OCI-LY7 (cell line): ENCODE data around the gene RSAD1. TPM values are rescaled to one million over a fixed set of nuclear protein-coding genes. Genes with fewer than 3 reads are reported as not detected.

Source experiments
- BruUV-seq: library from RNA; stranded (reverse); fragments of 400-500 nt; replicated peaks from 2 replicates; lab custom pipeline; 2021; lab: Mats Ljungman, UMichigan
- CTCF ChIA-PET: fragments of 300-600 bp; sonication (Branson Sonifier 250); formaldehyde crosslinking; loops from one replicate; lab custom pipeline; 2022; ENCODE audit warnings: antibody characterized with exemption; ENCODE audit not compliant: unreplicated experiment; lab: Charles Lee
- POLR2A ChIA-PET: fragments of 300-600 bp; sonication (Branson Sonifier 250); formaldehyde crosslinking; loops from one replicate; lab custom pipeline; 2022; ENCODE audit warnings: antibody characterized with exemption; lab: Charles Lee
- DNase-seq: peaks from one replicate; pipeline ENCODE4 v3.0.0-alpha.2; 2015; ENCODE audit warnings: low spot score
- H2AFZ ChIP-seq: fragments of 200-600 bp; sonication (generic), shearing (Covaris generic); 2 replicates; pipeline ENCODE4 v1.6.1; 2014; ENCODE audit warnings: mild to moderate bottlenecking, antibody characterized with exemption, low read length, moderate library complexity
- H3K27ac ChIP-seq: fragments of 200-600 bp; sonication (generic); 2 replicates; pipeline ENCODE4 v1.5.1; 2014; ENCODE audit warnings: mixed run types, low read depth, mild to moderate bottlenecking, moderate library complexity, low read length, inconsistent platforms; ENCODE audit not compliant: poor library complexity, severe bottlenecking
- H3K36me3 ChIP-seq: fragments of 200-600 bp; sonication (generic); 2 replicates; pipeline ENCODE4 v1.6.1; 2014; ENCODE audit warnings: mild to moderate bottlenecking, antibody characterized with exemption, low read length, moderate library complexity, mixed read lengths; ENCODE audit not compliant: insufficient read depth
- H3K4me1 ChIP-seq: fragments of 200-600 bp; sonication (generic); 2 replicates; pipeline ENCODE4 v1.5.1; 2014; ENCODE audit warnings: mild to moderate bottlenecking, low read length; ENCODE audit not compliant: insufficient read depth, poor library complexity, severe bottlenecking
- H3K4me2 ChIP-seq: fragments of 200-600 bp; sonication (generic); 2 replicates; pipeline ENCODE4 v1.6.1; 2014; ENCODE audit warnings: mild to moderate bottlenecking, low read length
- H3K4me3 ChIP-seq: fragments of 200-600 bp; sonication (generic); 2 replicates; pipeline ENCODE4 v1.5.1; 2014; ENCODE audit warnings: mild to moderate bottlenecking, low read depth, low read length; ENCODE audit not compliant: poor library complexity, severe bottlenecking
- H3K79me2 ChIP-seq: fragments of 200-600 bp; sonication (generic); 2 replicates; pipeline ENCODE4 v1.6.1; 2016; ENCODE audit warnings: low read depth, mild to moderate bottlenecking, low read length, moderate library complexity, mixed read lengths; ENCODE audit not compliant: insufficient read depth
- H3K9me2 ChIP-seq: fragments of 200-600 bp; sonication (generic); 2 replicates; pipeline ENCODE4 v1.6.1; 2016; ENCODE audit warnings: mild to moderate bottlenecking, low read length, mixed read lengths; ENCODE audit not compliant: insufficient read depth
- H3K9me3 ChIP-seq: fragments of 200-600 bp; sonication (generic); 2 replicates; pipeline ENCODE4 v1.6.1; 2014; ENCODE audit warnings: mild to moderate bottlenecking, mixed run types, low read length, mixed read lengths
- H4K20me1 ChIP-seq: fragments of 200-600 bp; sonication (generic); 2 replicates; pipeline ENCODE4 v1.6.1; 2014; ENCODE audit warnings: mild to moderate bottlenecking, antibody characterized with exemption, low read length, moderate library complexity, mixed read lengths; ENCODE audit not compliant: insufficient read depth
- EZH2phosphoT487 ChIP-seq: fragments of 200-600 bp; sonication (generic); IDR thresholded peaks from 2 replicates; pipeline ENCODE4 v1.6.1; 2018; ENCODE audit warnings: low read depth, borderline replicate concordance, mild to moderate bottlenecking, mixed run types, antibody characterized with exemption, low read length, moderate library complexity, mixed read lengths
- intact Hi-C: fragments of 100-400 bp; cut with micrococcal nuclease; formaldehyde crosslinking; loops from one replicate; pipeline ENCODE4 v1.10.0; 2022; ENCODE audit not compliant: unreplicated experiment
- total RNA-seq, 2 experiments: library from RNA; depleted of rRNA in 1 of 2; stranded (reverse); fragments of >200 nt in 1 of 2; shearing (Covaris generic) in 1 of 2; gene quantifications; 2 replicates each; pipeline ENCODE4 v1.2.3, GENCODE V29; 2014 to 2022
- TF ChIP-seq, protein P1 (sequence below): fragments of 200-600 bp; sonication (generic); conservative IDR thresholded peaks from 2 replicates; pipeline ENCODE4 v1.5.1; 2014; ENCODE audit warnings: mild to moderate bottlenecking, antibody characterized with exemption, low read length, moderate library complexity, mixed read lengths

Gene RSAD1
- total RNA-seq, 2 experiments from 2014 or later = 22.6 to 27.9 TPM

- no peak for DNase-seq
- Histone ChIP-seq H2AFZ (no peak overlapping the region), H3K36me3 (no peaks in the 10 kb centered on the region), H3K4me2 (no peak overlapping the region), H3K9me3 (no peaks in the 10 kb centered on the region), H3K27ac (no peak overlapping the region), H4K20me1 (no peaks in the 10 kb centered on the region), H3K4me3 (no peak overlapping the region), H3K9me2 (no peaks in the 10 kb centered on the region), H3K4me1 (peaks cover 3% of the 10 kb centered on the region), H3K79me2 (no peaks in the 10 kb centered on the region)
- BruUV-seq = no TSS peak
- intact Hi-C loops = no loop called here
- CTCF ChIA-PET = no interaction called here
- TF ChIP-seq EZH2phosphoT487 = no peak
- TF ChIP-seq, protein P1, sequence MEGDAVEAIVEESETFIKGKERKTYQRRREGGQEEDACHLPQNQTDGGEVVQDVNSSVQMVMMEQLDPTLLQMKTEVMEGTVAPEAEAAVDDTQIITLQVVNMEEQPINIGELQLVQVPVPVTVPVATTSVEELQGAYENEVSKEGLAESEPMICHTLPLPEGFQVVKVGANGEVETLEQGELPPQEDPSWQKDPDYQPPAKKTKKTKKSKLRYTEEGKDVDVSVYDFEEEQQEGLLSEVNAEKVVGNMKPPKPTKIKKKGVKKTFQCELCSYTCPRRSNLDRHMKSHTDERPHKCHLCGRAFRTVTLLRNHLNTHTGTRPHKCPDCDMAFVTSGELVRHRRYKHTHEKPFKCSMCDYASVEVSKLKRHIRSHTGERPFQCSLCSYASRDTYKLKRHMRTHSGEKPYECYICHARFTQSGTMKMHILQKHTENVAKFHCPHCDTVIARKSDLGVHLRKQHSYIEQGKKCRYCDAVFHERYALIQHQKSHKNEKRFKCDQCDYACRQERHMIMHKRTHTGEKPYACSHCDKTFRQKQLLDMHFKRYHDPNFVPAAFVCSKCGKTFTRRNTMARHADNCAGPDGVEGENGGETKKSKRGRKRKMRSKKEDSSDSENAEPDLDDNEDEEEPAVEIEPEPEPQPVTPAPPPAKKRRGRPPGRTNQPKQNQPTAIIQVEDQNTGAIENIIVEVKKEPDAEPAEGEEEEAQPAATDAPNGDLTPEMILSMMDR = no peak
- POLR2A ChIA-PET = interaction anchor here (0.6 kb wide), 3 partner anchors 75 to 1579 kb away, joined by 3 to 5 read pairs (median 3); no protein-coding TSS in a partner anchor
These were observed 11.4 kb upstream of the RSAD1 start for GRCh38 chr17:50467114-50467854.

- intact Hi-C loops = no loop called here
- H3K27ac ChIP-seq = no peak overlapping the region
- H3K4me3 ChIP-seq = no peak overlapping the region
- H3K79me2 ChIP-seq = no peaks in the 10 kb centered on the region
- H3K9me3 ChIP-seq = no peaks in the 10 kb centered on the region
- H4K20me1 ChIP-seq = no peaks in the 10 kb centered on the region
- H3K9me2 ChIP-seq = no peaks in the 10 kb centered on the region
- H2AFZ ChIP-seq = no peak overlapping the region
- no TSS peak for BruUV-seq
- ChIA-PET POLR2A (interaction anchor here (0.6 kb wide), 2 partner anchors 779 to 1580 kb away, joined by 3 to 5 read pairs; no protein-coding TSS in a partner anchor), CTCF (interaction anchor here (0.5 kb wide), 1 partner anchor 10 kb away, joined by 9 read pairs; no protein-coding TSS in a partner anchor)
- H3K36me3 ChIP-seq = no peaks in the 10 kb centered on the region
- TF ChIP-seq, protein P1 = no peak
- TF ChIP-seq EZH2phosphoT487 = no peak
- peaks cover 3% of the 10 kb centered on the region for H3K4me1 ChIP-seq
- no peak overlapping the region for H3K4me2 ChIP-seq
- no peak for DNase-seq
These were observed 10.8 kb upstream of the RSAD1 start for GRCh38 chr17:50467855-50468303.
